OCI-LY3 (cell line): Measurements from ENCODE around the gene TEX47.

Source experiments
- CTCF ChIP-seq: fragments of 200-600, 300-600 bp; sonication (generic); IDR thresholded peaks from 2 replicates; pipeline ENCODE4 v1.5.1; 2014; ENCODE audit warnings: antibody characterized with exemption, low read length, low read depth
- EZH2phosphoT487 ChIP-seq: fragments of 200-600 bp; shearing (Covaris generic); IDR thresholded peaks from 2 replicates; pipeline ENCODE4 v1.6.1; 2018; ENCODE audit warnings: antibody characterized with exemption, mixed run types, low read depth

- TF ChIP-seq CTCF (no peak), EZH2phosphoT487 (no peak)
These were observed 22.8 kb downstream of the TEX47 start for GRCh38 chr7:88772776-88773175.
